Middle frontal gyrus (tissue), 1 donor: Measurements from ENCODE around the gene C19orf73.
A peak's percentile ranks its signal among the peaks of the same experiment; 100 is the strongest.
"Not testable (repeated sequence)": the region's sequence is repeated elsewhere in the genome, so short reads cannot be mapped to it uniquely, and the experiment has no call there.

Source experiments
- DNase-seq: peaks from one replicate; pipeline ENCODE4 v3.0.0-alpha.2; 2015; ENCODE audit warnings: low spot score; ENCODE audit errors: extremely low spot score

C19orf73 gene

GRCh38 chr19:49148784-49149651 lies 30.1 kb upstream of the C19orf73 start:
- DNase-seq = peak; percentile 66

GRCh38 chr19:49148044-49148682 lies 29.2 kb upstream of the C19orf73 start:
- DNase-seq = no peak

- not testable (repeated sequence) for DNase-seq
Measured at GRCh38 chr19:49146408-49146770, 27.4 kb upstream of the C19orf73 start.

- no peak for DNase-seq
Measured at GRCh38 chr19:49145573-49146407, 26.8 kb upstream of the C19orf73 start.

GRCh38 chr19:49142866-49143335 lies 24.0 kb upstream of the C19orf73 start:
- no peak for DNase-seq

GRCh38 chr19:49141352-49141751 lies 22.4 kb upstream of the C19orf73 start:
- DNase-seq = no peak

GRCh38 chr19:49140951-49141350 lies 22.0 kb upstream of the C19orf73 start:
- no peak for DNase-seq

- DNase-seq = no peak
Measured at GRCh38 chr19:49136771-49137171, 17.8 kb upstream of the C19orf73 start.

GRCh38 chr19:49135686-49136085 lies 16.7 kb upstream of the C19orf73 start:
- no peak for DNase-seq

- no peak for DNase-seq
Measured at GRCh38 chr19:49133621-49134454, 14.9 kb upstream of the C19orf73 start.

GRCh38 chr19:49132974-49133609 lies 14.1 kb upstream of the C19orf73 start:
- DNase-seq = no peak

- DNase-seq = no peak
Measured at GRCh38 chr19:49130325-49130724, 11.4 kb upstream of the C19orf73 start.

- DNase-seq = no peak
Measured at GRCh38 chr19:49129238-49129583, 10.3 kb upstream of the C19orf73 start.

GRCh38 chr19:49128545-49129237 lies 9.7 kb upstream of the C19orf73 start:
- DNase-seq = no peak

GRCh38 chr19:49127674-49128544 lies 9.0 kb upstream of the C19orf73 start:
- DNase-seq = peak; percentile 91

GRCh38 chr19:49127225-49127624 lies 8.3 kb upstream of the C19orf73 start:
- DNase-seq = not testable (repeated sequence)

- DNase-seq = no peak
Measured at GRCh38 chr19:49126575-49126974, 7.6 kb upstream of the C19orf73 start.

GRCh38 chr19:49125025-49125731 lies 6.2 kb upstream of the C19orf73 start:
- DNase-seq = no peak
